Measurements from ENCODE around the gene PPP1CA. TPM values are rescaled to one million over a fixed set of nuclear protein-coding genes. Genes with fewer than 3 reads are reported as not detected.

PPP1CA gene
- total RNA-seq, 1 donor = 129 TPM

GRCh38 chr11:67368621-67369020 is 33.0 kb downstream of the PPP1CA start:
- no peak overlapping the region for H3K4me3 ChIP-seq (ENCODE audit: low read depth, low read length)
- no peak for DNase-seq (ENCODE audit: low read depth)
- no peak for TF ChIP-seq CTCF (IDR thresholded peaks at IDR 0.05; ENCODE audit: insufficient read depth, low read length)

DNA sequence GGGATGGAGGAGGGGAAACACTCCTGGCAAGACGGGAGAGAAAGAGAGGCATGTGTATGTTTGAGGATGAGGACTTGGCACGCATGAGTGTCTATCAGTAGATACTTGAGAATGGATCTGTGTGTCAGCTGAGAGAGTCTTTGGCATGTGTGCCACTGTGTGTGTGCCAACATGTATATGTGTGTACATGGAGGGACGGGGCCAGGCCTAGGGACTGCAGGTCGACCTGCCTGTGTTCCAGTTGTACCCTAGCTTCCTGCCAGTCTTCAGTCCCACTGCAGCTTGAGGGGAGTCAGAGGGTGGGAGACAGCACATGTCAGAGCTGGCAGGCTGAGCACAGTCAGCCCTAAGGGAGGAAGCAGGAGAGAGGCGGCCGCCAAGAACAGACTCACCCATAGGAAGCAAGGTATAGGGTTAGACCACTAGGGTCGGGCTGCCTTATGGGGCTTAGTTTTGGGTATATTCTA is 33.9 kb downstream of the PPP1CA start:
- H3K4me3 ChIP-seq (ENCODE audit: low read depth, low read length) = no peak overlapping the region
- no peak for TF ChIP-seq CTCF (IDR thresholded peaks at IDR 0.05; ENCODE audit: insufficient read depth, low read length)
- no peak for DNase-seq (ENCODE audit: low read depth)

GRCh38 chr11:67366961-67367760 is 34.5 kb downstream of the PPP1CA start:
- DNase-seq (ENCODE audit: low read depth) = no peak
- H3K4me3 ChIP-seq (ENCODE audit: low read depth, low read length) = peak overlapping the region; percentile 5
- no peak for TF ChIP-seq CTCF (IDR thresholded peaks at IDR 0.05; ENCODE audit: insufficient read depth, low read length)

DNA sequence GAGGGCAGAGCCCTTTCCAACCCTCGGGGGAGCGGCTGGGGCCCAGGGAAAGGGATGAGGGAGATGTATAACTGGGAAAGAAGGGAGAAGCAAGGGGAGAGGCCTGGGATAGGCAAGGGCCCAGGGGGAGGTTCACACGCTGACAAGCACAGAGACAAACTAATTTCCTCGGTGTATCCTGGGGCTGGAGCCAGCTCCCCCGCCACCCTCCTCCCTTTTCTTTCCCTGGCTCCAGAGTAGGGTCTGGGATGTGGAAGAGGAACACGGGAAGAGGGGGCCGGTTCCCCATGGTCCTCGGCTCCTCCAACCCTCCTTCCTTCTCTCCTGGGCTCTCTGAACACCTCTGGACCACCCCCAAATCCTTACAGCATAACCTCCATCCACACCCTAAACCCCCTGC is 35.1 kb downstream of the PPP1CA start:
- TF ChIP-seq CTCF (IDR thresholded peaks at IDR 0.05; ENCODE audit: insufficient read depth, low read length) = no peak
- peak overlapping the region; percentile 5 for H3K4me3 ChIP-seq (ENCODE audit: low read depth, low read length)
- peak; percentile 49 for DNase-seq (ENCODE audit: low read depth)

DNA sequence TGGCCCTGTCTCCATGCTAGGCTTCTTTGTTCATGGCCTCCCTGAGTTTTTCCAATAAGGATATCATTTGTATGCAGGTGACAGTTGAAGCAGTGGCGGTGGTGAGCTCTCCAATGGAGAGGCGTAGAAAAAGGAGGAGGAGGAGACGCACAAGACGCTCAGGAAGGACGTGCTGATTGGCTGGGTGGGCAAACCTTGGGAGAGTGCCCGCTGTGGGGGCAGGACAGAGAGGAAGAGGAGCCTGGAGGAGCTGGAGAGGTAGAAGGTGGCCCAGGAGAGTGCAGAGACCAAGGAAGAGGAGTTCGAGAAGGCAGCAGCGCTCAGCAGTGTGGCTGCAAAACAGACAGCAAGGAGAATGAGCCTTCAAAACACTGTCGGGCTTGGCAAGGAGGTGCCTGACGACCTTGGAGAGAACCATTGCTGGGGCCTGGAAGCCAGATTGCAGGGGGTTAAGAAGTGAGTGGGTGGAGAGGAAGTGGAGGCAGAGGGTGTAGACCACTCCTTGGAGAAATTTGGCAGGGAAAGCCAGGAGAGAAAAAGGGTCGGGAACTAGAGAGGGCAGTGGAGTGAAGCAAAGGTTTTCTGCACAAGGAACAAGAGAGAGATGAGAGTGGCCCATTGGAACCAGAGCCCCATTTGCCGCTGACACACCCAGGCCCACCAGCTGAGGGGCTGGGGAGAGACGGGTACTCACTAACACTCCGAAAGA is 35.8 kb downstream of the PPP1CA start:
- no peak for TF ChIP-seq CTCF (IDR thresholded peaks at IDR 0.05; ENCODE audit: insufficient read depth, low read length)
- no peak overlapping the region for H3K4me3 ChIP-seq (ENCODE audit: low read depth, low read length)
- DNase-seq (ENCODE audit: low read depth) = no peak

- DNase-seq (ENCODE audit: low read depth) = no peak
- H3K4me3 ChIP-seq (ENCODE audit: low read depth, low read length) = no peak overlapping the region
- no peak for TF ChIP-seq CTCF (IDR thresholded peaks at IDR 0.05; ENCODE audit: insufficient read depth, low read length)
Measured at GRCh38 chr11:67364783-67365722, 36.6 kb downstream of the PPP1CA start.

Data from fibroblast of the aortic adventitia (primary cell).